GM10266 (cell line): Measurements from ENCODE around the gene CCDC188.

ENCODE experiments used
- DNase-seq: peaks from one replicate; pipeline ENCODE4 v3.0.0; 2012; ENCODE audit errors: extremely low spot score
- TF ChIP-seq, protein P1 (sequence below): IDR thresholded peaks from 2 replicates; pipeline ENCODE4 v1.5.1; 2012; ENCODE audit warnings: mild to moderate bottlenecking, low read depth; ENCODE audit not compliant: control insufficient read depth, insufficient read depth; ENCODE audit errors: missing control alignments

CCDC188 gene

GRCh38 chr22:20153945-20154344 lies 3.1 kb upstream of the CCDC188 start:
- DNase-seq = no peak
- TF ChIP-seq, protein P1, sequence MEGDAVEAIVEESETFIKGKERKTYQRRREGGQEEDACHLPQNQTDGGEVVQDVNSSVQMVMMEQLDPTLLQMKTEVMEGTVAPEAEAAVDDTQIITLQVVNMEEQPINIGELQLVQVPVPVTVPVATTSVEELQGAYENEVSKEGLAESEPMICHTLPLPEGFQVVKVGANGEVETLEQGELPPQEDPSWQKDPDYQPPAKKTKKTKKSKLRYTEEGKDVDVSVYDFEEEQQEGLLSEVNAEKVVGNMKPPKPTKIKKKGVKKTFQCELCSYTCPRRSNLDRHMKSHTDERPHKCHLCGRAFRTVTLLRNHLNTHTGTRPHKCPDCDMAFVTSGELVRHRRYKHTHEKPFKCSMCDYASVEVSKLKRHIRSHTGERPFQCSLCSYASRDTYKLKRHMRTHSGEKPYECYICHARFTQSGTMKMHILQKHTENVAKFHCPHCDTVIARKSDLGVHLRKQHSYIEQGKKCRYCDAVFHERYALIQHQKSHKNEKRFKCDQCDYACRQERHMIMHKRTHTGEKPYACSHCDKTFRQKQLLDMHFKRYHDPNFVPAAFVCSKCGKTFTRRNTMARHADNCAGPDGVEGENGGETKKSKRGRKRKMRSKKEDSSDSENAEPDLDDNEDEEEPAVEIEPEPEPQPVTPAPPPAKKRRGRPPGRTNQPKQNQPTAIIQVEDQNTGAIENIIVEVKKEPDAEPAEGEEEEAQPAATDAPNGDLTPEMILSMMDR = peak; percentile 6

- TF ChIP-seq, protein P1 = no peak
- DNase-seq = no peak
Observed at GRCh38 chr22:20152464-20152890, 1.6 kb upstream of the CCDC188 start.

- TF ChIP-seq, protein P1 = no peak
- DNase-seq = no peak
Observed at GRCh38 chr22:20151276-20151588, 377 bp upstream of the CCDC188 start.

DNA sequence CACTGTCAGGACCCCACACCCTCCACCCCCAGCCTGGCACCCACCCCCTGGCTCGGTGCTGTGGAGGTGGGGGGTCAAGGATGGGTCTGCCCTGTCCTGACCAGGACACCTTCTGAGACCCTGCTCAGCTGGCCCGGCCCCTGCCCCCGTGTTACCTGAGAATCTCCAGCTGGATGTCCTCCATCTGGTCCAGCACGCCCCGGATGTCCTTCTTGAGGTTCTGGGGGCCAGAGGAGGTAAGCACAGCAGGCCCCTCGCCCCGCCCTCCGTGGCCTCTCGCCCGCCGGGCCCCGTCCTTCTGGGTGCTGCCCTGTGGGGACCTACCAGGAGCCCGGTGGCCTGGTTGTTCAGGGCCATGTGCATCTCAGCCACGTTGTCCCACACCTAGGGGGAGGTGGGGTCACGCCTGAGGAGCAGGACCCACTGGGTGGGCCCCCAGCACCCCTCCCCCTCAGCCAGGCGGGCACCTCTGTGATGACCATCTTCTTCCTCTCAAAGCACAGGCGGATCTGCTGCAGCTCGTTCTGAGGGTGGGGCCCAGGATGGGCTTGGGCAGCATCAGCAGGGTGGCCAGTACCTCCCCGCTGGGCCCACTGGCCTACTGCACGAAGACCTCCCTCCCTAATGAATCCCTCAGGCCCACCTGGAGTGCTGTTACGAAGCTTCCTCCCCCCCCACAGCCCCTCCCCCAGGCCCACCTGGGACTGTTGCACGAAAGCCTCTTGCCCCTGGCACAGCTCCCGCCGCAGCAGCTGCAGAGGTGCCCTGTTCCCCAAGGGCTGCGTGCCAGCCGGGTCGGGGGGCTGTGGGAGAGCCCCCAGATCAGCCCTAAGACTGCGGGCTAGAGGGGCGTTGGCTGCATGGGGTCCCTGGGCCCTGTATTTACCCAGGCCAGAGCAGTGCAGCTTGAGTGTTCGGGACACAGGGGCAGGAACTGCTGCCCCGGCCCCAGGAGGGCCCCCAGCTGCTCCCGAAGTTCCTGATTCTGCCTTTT lies 1.3 kb downstream of the CCDC188 start:
- no peak for DNase-seq
- TF ChIP-seq, protein P1 = no peak

DNA sequence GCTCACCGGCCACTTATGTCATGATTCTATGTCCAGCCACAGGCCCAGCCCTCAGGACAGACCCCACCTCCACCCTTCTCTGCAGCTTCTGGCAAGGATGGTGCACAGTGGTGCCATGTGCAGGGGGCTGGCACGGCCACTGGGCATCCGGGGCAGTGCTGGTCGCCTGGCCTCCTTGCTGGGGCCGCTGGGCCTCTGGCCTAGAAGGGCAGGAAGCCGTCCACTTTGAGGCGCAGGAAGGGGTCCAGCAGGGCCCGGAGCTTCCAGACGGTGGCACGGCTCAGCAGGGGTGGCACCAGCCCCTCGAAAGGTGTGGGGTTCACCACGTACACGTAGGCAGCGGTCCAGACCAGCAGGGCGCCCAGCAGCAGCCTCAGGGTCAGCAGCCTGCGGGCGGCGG lies 2.4 kb downstream of the CCDC188 start:
- DNase-seq = no peak
- TF ChIP-seq, protein P1 = no peak

DNA sequence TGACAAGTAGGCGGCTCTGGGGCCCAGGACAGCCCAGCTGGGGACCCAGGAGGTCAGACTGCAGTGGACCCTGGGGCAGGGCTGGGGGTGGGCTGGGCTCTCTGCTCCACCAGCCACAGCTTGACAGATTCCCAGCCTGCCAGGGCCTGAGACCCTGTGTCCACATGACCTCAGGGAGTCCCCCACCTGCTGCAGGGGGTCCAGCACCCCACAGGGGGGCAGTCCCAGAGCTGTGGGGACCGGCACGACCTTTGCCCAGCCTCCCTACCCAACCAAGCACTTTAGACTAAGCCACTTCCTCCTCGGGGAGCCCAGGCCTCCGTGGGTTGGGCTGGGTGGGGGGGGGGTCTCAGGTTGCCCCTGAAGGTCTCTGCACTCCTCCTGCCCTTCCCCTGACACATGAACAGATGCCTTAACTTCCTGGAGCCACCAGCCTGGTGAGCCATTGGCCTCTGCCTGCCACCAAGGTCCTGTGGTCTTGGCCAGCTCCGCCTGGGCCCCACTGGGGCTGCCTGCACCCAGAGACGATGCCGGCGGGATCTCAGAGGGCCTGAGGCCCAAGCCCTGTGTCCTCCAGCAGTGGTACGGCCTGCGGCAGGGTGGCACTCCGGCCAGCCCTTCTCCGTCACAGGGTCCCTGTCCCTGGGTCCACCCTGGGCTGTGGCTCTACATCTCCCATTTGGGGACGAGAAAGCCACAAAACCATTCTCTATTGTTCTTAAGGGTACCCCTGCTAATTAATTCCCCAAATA lies 3.4 kb downstream of the CCDC188 start:
- no peak for DNase-seq
- TF ChIP-seq, protein P1 = no peak

- TF ChIP-seq, protein P1 = peak; percentile 33
- DNase-seq = peak; percentile 78
Observed at GRCh38 chr22:20146777-20147176, 4.1 kb downstream of the CCDC188 start.
